Astrocyte of the hippocampus (primary cell): ENCODE data around the gene ITPRID1.
"Not testable (repeated sequence)": the region's sequence is repeated elsewhere in the genome, so short reads cannot be mapped to it uniquely, and the experiment has no call there.

ENCODE experiments used
- DNase-seq: peaks from one replicate; pipeline ENCODE4 v3.0.0; 2011; ENCODE audit warnings: low read depth, low spot score

Gene ITPRID1

GRCh38 chr7:31513790-31514189 is at the start of gene ITPRID1:
Gene ITPRID1 (plus strand): TSS chr7:31514090. CDS start chr7:31553025, 38,935 bp downstream.
- no peak for DNase-seq

GRCh38 chr7:31464601-31465000 is 49.3 kb upstream of the ITPRID1 start:
- no peak for DNase-seq

GRCh38 chr7:31465285-31465684 is 48.6 kb upstream of the ITPRID1 start:
- DNase-seq = no peak

- no peak for DNase-seq
Measured at GRCh38 chr7:31466036-31466435, 47.9 kb upstream of the ITPRID1 start.

GRCh38 chr7:31470883-31471282 is 43.0 kb upstream of the ITPRID1 start:
- DNase-seq = not testable (repeated sequence)

GRCh38 chr7:31475368-31475767 is 38.5 kb upstream of the ITPRID1 start:
- peak; percentile 36 for DNase-seq

- no peak for DNase-seq
Measured at GRCh38 chr7:31476073-31476745, 37.7 kb upstream of the ITPRID1 start.

- no peak for DNase-seq
Measured at GRCh38 chr7:31476941-31477677, 36.8 kb upstream of the ITPRID1 start.

- no peak for DNase-seq
Measured at GRCh38 chr7:31478018-31478417, 35.9 kb upstream of the ITPRID1 start.

- DNase-seq = no peak
Measured at GRCh38 chr7:31478721-31479120, 35.2 kb upstream of the ITPRID1 start.

GRCh38 chr7:31487071-31487470 is 26.8 kb upstream of the ITPRID1 start:
- no peak for DNase-seq

GRCh38 chr7:31487476-31487875 is 26.4 kb upstream of the ITPRID1 start:
- no peak for DNase-seq

GRCh38 chr7:31488562-31489203 is 25.2 kb upstream of the ITPRID1 start:
- DNase-seq = peak; percentile 86

- no peak for DNase-seq
Measured at GRCh38 chr7:31490796-31491314, 23.0 kb upstream of the ITPRID1 start.

GRCh38 chr7:31492086-31492485 is 21.8 kb upstream of the ITPRID1 start:
- no peak for DNase-seq

GRCh38 chr7:31493714-31494181 is 20.1 kb upstream of the ITPRID1 start:
- peak; percentile 81 for DNase-seq

- no peak for DNase-seq
Measured at GRCh38 chr7:31494421-31494820, 19.5 kb upstream of the ITPRID1 start.

GRCh38 chr7:31495653-31496052 is 18.2 kb upstream of the ITPRID1 start:
- no peak for DNase-seq

GRCh38 chr7:31497516-31497915 is 16.4 kb upstream of the ITPRID1 start:
- no peak for DNase-seq

- peak; percentile 62 for DNase-seq
Measured at GRCh38 chr7:31500656-31501055, 13.2 kb upstream of the ITPRID1 start.

- DNase-seq = no peak
Measured at GRCh38 chr7:31508823-31509222, 5.1 kb upstream of the ITPRID1 start.

GRCh38 chr7:31512166-31512565 is 1.7 kb upstream of the ITPRID1 start:
- no peak for DNase-seq
